ENCODE results near the gene TPP1.

Gene TPP1

DNA sequence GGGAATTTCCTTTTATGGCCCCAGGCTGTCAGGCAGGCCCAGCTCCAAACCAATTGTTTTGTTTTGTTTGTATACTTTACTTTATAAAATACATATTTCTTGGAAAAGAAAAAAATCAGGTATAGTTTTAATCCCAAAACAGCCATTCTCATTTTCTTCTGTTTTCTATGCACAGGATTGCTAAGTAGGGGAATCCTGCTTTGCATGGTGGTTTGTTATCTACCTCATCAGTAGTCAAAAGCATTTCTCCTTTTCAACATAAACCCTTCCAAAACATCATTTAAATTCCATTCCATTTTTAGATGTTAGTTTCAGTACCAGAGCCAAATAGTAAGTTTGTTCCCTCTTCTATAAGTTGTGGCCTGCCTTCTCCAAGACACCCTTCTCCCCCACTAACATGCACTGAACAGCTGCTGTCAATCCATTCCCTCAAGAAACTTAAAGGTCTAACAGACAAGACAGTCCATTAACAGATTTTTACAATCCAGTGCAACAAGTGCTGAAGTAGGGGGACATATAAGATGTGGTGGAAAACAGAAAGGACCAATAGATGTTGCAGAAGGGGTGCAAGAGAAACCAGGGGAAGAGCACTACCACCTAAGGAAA lies 11.9 kb downstream of the TPP1 start:
- H3K4me1 ChIP-seq (ENCODE audit: control insufficient read depth in 1 of 2, insufficient read depth in 1 of 2, low read depth in 1 of 2, low read length in 1 of 2), result peaks cover 66 to 68% of the 10 kb centered on the region in 2 experiments
- H3K4me3 ChIP-seq (ENCODE audit: low read depth in 1 of 2, low read length in 1 of 2), result peak overlapping the region in 1 of 2 experiments; percentile 10
- peaks cover 48% of the 10 kb centered on the region for H3K36me3 ChIP-seq
- no peaks in the 10 kb centered on the region for H3K27me3 ChIP-seq
- no peaks in the 10 kb centered on the region for H3K9me3 ChIP-seq
- H3K27ac ChIP-seq, result peak overlapping the region; percentile 98
- TF ChIP-seq, protein P1, sequence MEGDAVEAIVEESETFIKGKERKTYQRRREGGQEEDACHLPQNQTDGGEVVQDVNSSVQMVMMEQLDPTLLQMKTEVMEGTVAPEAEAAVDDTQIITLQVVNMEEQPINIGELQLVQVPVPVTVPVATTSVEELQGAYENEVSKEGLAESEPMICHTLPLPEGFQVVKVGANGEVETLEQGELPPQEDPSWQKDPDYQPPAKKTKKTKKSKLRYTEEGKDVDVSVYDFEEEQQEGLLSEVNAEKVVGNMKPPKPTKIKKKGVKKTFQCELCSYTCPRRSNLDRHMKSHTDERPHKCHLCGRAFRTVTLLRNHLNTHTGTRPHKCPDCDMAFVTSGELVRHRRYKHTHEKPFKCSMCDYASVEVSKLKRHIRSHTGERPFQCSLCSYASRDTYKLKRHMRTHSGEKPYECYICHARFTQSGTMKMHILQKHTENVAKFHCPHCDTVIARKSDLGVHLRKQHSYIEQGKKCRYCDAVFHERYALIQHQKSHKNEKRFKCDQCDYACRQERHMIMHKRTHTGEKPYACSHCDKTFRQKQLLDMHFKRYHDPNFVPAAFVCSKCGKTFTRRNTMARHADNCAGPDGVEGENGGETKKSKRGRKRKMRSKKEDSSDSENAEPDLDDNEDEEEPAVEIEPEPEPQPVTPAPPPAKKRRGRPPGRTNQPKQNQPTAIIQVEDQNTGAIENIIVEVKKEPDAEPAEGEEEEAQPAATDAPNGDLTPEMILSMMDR (IDR thresholded peaks at IDR 0.05), result no peak

DNA sequence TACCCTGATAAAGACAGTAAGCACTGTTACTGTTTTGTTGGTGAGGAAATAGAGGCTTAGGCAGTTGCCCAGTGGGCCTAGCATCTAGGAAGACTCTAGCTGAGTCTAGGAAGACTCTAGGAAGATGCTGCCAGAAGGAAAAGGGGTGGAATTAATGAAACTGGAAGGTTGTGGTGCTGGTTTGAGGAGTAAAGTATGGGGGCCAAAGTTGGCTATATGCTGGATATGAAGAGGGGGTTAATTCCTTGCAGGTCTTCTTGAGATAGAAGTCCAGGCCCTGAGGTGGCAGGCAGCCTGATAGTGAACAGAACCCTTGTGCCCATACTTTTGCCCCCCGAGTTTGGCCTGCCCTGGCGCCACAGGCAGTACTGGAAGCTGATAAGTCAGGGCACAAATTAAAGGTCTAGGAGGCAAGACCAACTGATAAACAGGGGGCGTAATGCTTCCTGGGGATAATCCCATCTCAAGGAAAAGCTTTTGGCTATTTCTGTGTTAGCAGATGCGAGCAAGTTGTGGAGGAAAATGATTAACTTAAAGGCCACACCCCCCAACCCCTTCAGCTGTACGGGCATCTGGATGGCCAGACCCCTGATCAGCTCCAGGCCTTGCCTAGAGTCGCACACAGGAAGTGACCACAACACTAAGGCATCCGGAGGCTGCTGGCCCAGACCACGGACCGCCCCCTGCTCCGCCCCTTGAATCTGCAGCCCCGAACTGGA lies 12.6 kb downstream of the TPP1 start:
- Histone ChIP-seq H3K9me3 (no peaks in the 10 kb centered on the region), H3K27ac (peak overlapping the region; percentile 98), H3K4me1 (ENCODE audit: control insufficient read depth in 1 of 2, insufficient read depth in 1 of 2, low read depth in 1 of 2, low read length in 1 of 2) (peaks cover 72% of the 10 kb centered on the region in 2 experiments), H3K36me3 (peaks cover 46% of the 10 kb centered on the region), H3K27me3 (no peaks in the 10 kb centered on the region), H3K4me3 (ENCODE audit: low read depth in 1 of 2, low read length in 1 of 2) (peak overlapping the region; percentile 6 to 10)
- TF ChIP-seq, protein P1 (IDR thresholded peaks at IDR 0.05), result no peak

DNA sequence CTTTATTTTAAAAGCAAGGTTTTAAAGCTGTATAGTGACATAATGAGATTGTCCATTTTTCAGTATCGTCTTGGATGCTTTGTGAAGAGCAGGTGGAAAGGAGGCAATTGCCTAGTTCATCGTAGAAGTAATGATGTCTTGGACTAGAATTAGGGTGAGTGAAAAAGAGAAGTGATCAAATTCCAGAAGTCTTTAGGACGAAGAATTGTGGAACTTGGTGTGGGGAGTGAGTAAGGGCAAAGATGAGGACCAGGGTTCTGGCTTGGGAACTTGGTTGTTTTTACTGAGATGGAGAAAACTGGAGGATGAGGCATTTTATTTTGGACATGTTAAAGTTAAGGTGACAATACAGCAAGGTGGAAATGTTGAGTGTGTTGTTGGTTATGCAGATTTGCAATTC lies 14.4 kb downstream of the TPP1 start:
- no peaks in the 10 kb centered on the region for H3K9me3 ChIP-seq
- H3K27me3 ChIP-seq, result no peaks in the 10 kb centered on the region
- peak overlapping the region; percentile 95 for H3K4me3 ChIP-seq (ENCODE audit: low read depth in 1 of 2, low read length in 1 of 2)
- H3K4me1 ChIP-seq (ENCODE audit: control insufficient read depth in 1 of 2, insufficient read depth in 1 of 2, low read depth in 1 of 2, low read length in 1 of 2), result peaks cover 58 to 59% of the 10 kb centered on the region in 2 experiments
- H3K27ac ChIP-seq, result peak overlapping the region; percentile 98
- TF ChIP-seq, protein P1 (IDR thresholded peaks at IDR 0.05), result no peak
- H3K36me3 ChIP-seq, result peaks cover 45% of the 10 kb centered on the region

DNA sequence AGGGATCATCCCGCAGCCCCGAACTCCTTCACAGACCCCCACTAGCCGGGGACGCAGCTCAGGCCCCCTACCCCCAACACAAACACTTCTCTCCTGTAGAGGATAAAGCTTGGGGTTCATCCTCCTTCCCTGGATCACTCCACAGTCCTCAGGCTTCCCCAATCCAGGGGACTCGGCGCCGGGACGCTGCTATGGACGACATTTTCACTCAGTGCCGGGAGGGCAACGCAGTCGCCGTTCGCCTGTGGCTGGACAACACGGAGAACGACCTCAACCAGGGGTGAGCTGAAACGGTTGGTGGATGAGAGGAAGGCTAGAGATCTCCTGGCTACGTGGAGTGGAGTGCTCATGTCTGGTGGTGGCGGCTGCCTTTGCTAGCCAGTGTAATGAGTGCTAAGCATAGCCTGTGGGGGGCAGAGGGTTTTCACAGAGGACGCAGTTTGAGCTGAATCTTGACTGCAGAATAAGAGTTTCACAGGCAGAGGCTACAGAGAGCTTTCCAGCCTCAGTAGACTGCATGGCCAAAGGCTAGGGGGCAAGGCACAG lies 15.1 kb downstream of the TPP1 start:
- TF ChIP-seq, protein P1 (IDR thresholded peaks at IDR 0.05), result no peak
- Histone ChIP-seq H3K4me1 (ENCODE audit: control insufficient read depth in 1 of 2, insufficient read depth in 1 of 2, low read depth in 1 of 2, low read length in 1 of 2) (peaks cover 58 to 59% of the 10 kb centered on the region in 2 experiments), H3K27ac (peak overlapping the region; percentile 98)

DNA sequence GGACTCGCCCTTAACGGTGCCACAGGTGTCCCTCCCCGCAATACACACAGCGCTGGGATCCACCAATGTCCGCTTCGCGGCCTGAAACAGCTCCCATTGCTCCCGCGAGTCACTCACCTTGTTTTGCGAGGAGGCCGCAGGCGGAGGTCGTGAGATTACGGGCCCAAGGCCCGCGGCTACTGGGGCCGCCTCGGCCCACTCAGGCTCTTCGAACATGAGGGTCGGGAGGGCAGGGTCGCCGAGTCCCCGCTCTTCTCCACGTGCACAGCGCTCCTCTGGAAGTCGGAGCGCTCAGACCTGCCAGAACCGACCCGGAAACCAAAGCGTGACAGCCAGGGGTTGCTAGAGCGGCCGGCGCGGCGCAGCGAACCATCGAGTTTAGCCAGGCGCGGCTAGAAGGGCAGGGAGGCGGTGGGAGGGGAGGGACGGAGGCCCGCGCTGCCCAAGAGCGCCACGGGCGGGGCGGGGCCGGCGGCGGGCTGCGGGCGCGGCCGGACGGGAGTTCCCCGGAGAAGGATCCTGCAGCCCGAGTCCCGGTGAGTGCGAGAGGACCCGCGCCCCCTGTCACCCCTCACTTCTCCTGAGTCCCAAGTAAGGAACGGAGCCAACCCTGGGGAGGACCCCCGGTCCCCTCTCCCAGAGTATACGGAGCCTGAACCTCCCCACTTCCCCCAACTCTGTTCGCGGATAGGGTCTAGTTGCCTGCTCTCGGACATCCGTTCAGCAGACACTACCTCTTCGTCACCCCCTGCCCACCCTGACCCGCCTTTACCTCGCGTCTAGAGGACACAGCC lies 15.7 kb downstream of the TPP1 start, which contains the start of the genes ILK and RRP8:
ILK (plus strand) TSS at position 488 of the 794 bp plus-strand sequence. CDS start 498 bp downstream, outside the sequence.
RRP8 (minus strand) TSS at position 330 of the 794 bp plus-strand sequence; CDS start at position 216, 114 bp downstream.
- H3K9me3 ChIP-seq, result no peaks in the 10 kb centered on the region
- H3K27ac ChIP-seq, result peak within 1 kb of the TSS; percentile 98
- no peaks in the 10 kb centered on the region for H3K27me3 ChIP-seq
- H3K4me1 ChIP-seq (ENCODE audit: control insufficient read depth in 1 of 2, insufficient read depth in 1 of 2, low read depth in 1 of 2, low read length in 1 of 2), result peaks cover 58 to 59% of the 10 kb centered on the region in 2 experiments
- TF ChIP-seq, protein P1 (IDR thresholded peaks at IDR 0.05), result peak; percentile 70
- H3K36me3 ChIP-seq, result peaks cover 45% of the 10 kb centered on the region
- peak within 1 kb of the TSS; percentile 95 for H3K4me3 ChIP-seq (ENCODE audit: low read depth in 1 of 2, low read length in 1 of 2)

More for the DNA sequence above, 15.1 kb downstream of the TPP1 start:
- Histone ChIP-seq H3K27me3 (no peaks in the 10 kb centered on the region), H3K4me3 (ENCODE audit: low read depth in 1 of 2, low read length in 1 of 2) (peak overlapping the region; percentile 95), H3K36me3 (peaks cover 45% of the 10 kb centered on the region), H3K9me3 (no peaks in the 10 kb centered on the region)

Data from neutrophil (primary cell).